Thyroid gland (tissue), 4 donors: ENCODE data around the gene DAPK1.

Experiments
- CTCF ChIP-seq, 6 experiments: fragments of 200-600 bp in 3 of 6; fragments of 450-650 bp in 3 of 6; sonication (generic) in 3 of 6; IDR thresholded peaks; one replicate each; pipeline ENCODE4 v1.5.1; 2016 to 2019; ENCODE audit warnings: antibody characterized with exemption in 6 of 6, mild to moderate bottlenecking in 2 of 6, inconsistent platforms in 1 of 6, moderate library complexity in 1 of 6
- POLR2A ChIP-seq, 2 donors: fragments of 450-650 bp; IDR thresholded peaks; one replicate each; pipeline ENCODE4 v1.6.1; 2017; ENCODE audit warnings: antibody characterized with exemption in 2 of 2, mild to moderate bottlenecking in 2 of 2, moderate library complexity in 1 of 2

- TF ChIP-seq CTCF (IDR thresholded peaks at IDR 0.05) (no peak), POLR2A (IDR thresholded peaks at IDR 0.05) (no peak)
Measured at GRCh38 chr9:87570000-87570908, 72.6 kb downstream of the DAPK1 start.
